Measurements from ENCODE around the gene LRRC9.

- TF ChIP-seq EZH2phosphoT487 (IDR thresholded peaks at IDR 0.05; ENCODE audit: borderline replicate concordance, low read depth) (no peak), YY1 (IDR thresholded peaks at IDR 0.05; ENCODE audit: low read depth) (no peak), REST (IDR thresholded peaks at IDR 0.05; ENCODE audit: low read depth, low read length) (no peak), SIN3A (IDR thresholded peaks at IDR 0.05; ENCODE audit: borderline replicate concordance, low read depth, low read length) (no peak), CTCF (IDR thresholded peaks at IDR 0.05) (no peak), PBX3 (IDR thresholded peaks at IDR 0.05) (no peak), NFIC (IDR thresholded peaks at IDR 0.05; ENCODE audit: borderline replicate concordance) (no peak), RCOR1 (IDR thresholded peaks at IDR 0.05; ENCODE audit: low read length) (no peak)
Measured at GRCh38 chr14:60087668-60088067, 167.7 kb downstream of the LRRC9 start.

All from SK-N-SH (cell line).